Activated CD4-positive, CD25-positive, alpha-beta regulatory T cell treated with anti-CD3 and anti-CD28 coated beads, Interleukin-2, amount 50 U/mL, for 16 hours (primary cell): ENCODE measurements around the gene ANKLE1.
"Not testable (repeated sequence)": the region's sequence is repeated elsewhere in the genome, so short reads cannot be mapped to it uniquely, and the experiment has no call there.

Source experiments
- DNase-seq: peaks from one replicate; pipeline ENCODE4 v3.0.0-alpha.2; 2020; ENCODE audit warnings: low read depth, low spot score

ANKLE1 gene

DNA sequence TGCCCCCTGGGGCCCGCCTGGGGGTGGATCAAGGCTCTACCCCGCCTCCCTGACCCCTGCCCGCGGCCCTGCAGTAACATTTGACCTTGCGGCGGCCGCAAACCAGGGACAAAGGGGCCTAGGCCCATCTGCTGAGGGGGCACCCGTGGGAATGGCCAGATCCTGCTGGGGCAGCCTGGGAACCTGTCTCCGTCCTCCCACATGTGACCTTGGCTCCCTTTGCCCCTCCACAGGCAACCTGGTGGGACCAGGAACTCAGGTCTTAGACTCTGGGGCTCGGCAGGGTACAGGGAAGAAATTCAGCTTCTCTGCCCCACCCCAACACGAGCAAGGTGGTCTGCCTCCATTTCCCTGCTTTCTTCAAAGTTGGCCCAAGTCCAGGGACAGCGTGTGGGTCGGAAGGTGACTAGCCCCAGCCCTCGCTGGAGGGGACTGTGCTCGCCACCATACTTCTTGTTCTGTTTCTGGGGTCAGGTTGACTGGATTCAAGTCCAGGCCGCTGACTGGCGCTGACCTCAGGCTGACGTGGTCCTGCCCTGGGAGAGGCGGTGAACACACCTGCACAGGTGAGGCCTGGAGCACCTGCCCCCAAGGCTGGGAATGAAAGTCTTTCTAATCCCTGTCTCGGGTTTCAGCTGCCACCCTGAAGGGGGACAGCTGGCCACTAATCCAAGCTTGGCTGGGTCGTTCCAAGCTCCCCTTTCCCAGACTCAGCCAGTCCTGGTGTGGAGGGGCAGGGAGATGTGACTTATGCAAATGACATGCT lies 33.5 kb upstream of the ANKLE1 start:
- no peak for DNase-seq

DNA sequence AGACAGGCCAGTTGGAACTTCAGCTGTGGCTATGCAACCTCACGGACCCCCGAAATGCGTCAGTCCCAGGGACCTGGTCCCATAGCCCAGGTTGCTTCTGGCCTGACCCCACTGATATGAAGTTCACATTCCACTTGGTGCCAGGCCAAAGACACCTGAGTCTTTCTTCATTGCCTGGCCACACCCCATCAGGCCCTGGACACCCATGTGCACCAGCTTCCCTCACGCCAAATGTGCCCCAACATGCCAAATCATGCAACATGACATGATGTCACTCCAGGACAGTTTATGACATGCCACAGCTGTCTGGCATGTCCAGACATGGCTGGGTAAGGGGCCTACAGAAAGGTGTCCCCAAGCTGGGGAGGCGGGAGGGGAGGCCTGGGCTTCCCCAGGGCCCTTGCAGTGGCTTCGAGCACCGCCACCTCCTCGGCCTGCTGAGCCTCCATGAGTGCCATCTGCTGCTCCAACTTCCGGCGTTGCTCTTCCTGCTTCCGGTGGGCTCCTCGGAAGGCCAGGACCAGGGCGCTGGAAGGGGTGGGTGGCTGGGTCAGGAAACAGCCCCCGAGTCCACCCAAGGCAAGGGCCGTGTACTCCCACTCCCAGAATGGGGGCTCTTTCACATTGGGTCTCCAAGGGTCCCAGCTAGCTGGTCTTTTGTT lies 31.7 kb upstream of the ANKLE1 start:
- no peak for DNase-seq

DNA sequence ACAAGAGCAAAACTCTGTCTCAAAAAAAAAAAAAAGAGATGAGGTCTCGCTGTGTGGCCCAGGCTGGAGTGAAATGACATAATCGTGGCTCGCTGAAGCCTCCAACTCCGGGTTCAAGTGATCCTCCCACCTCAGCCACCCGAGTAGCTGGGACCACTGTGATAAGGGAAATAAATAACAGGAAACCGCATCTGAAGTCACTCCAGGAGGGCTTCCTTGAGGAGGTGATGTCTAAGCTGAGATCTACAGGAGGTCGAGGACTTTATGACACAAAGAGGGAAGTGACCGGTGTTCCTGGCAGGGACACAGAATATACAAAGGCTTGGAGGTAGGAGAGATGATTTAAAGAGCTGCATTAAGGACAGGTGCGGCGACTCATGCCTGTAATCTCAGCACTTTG lies 27.1 kb upstream of the ANKLE1 start:
- no peak for DNase-seq

DNA sequence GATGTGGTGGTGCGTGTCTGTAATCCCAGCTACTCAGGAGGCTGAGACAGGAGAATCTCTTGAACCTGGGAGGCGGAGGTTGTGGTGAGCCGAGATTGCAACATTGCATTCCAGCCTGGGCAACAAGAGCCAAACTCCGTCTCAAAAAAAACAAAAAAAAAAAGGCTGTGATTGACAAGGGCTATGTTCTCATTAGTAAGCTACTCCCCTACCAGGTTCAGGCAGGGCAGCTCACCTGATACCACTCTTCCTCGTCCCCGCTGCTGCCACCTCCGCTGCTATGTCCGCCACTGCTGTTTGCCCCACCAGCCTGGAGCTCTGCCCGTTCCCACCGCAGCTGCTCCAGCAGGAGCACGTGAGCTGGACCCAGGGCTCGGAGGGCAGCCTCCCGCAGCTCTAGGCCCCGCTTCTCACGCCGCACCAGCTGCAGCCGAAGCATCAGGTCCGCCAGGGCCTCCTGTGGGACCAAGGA lies 26.5 kb upstream of the ANKLE1 start:
- no peak for DNase-seq

DNA sequence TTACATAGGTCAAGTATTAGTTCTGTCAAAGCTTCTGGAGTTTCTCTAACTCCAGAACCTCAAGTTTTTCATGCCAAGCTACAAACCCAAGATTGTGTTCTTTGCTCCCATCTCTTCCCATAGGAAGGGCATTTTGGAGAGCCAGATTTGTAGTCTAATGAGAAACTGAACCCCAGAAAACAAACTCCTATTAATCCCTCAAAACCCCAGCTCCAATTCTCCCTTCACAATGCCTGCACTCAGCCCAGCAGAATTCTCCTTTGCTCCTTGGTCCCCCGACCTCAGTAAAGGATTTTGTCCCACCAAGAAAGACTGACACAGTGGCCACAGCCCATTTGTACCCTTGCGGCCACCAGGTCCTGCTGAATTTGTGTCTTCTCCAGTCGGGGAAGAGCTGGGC lies 25.6 kb upstream of the ANKLE1 start:
- DNase-seq = no peak

DNA sequence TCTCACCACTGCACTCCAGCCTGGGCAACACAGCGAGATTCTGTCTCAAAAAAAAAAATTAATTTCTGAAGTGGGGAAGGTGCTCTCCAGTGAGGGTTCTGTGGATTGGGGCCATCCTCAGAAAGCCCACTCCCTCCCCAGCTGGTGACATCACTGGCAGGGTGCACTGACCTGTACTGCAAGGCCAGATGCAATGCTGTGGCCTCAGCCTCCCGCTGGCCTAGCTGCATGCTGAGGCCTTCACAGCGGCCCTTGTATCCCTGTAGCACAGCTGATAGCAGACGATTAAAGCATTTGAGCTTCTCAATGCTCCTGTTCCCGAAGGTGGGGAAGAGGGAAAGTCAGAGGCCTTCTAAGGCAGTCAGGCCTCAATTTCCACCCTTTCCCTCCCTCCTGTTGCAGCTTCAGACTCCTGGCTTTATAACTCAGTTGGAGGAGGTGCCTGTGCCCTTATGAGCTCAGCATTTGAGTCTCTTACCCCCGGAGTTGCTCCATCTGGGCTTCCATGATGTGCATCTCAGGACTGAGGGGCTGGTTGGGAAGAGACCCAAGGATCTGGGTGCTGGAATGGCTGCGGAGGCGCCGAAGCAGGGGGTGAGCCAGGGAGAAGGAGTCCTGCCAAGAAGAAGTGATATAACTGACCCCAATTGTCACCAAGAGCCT lies 22.5 kb upstream of the ANKLE1 start:
- no peak for DNase-seq

DNA sequence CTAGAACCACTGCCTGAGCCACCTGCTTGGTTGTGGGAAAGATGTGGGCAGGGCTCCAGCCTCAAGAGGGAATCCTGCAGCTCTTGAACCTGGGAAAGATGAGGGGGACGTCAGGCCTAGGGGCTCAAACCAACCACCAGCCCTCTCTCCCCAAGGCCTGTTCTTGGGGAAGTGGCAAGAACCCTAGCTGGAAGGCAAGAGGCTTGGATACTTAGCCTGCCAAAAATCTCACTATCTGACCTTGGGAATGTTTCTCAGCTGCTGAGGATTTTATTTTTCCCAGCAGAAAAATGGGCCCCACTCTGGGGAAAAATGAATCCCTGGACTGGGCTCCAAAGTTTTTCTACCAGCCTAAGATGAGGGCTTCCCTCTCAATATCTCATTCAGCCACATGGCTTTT lies 21.8 kb upstream of the ANKLE1 start:
- no peak for DNase-seq

DNA sequence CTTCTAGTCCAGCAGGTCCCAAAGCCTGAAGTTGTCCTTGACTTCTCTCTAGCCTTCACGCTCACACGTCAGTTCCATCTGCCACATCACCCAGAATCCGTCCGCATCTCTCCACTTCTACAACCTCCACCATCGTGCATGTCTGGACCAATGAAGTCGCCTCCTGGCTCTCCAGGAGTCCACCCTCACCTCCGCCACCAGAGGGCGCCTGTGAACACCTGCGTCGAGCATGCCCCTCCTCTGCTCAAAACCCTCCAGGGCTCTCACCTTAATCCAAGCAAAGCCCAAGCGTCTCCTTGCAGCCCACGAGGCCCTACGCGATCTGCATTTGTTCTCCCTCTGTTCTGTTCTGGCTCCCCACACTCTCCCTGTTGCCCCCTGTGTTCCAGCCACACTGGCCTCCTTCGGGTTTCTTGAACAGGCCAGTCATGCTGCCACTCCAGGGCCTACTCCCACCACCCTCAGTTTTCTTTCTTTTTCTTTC lies 20.8 kb upstream of the ANKLE1 start:
- peak; percentile 85 for DNase-seq

DNA sequence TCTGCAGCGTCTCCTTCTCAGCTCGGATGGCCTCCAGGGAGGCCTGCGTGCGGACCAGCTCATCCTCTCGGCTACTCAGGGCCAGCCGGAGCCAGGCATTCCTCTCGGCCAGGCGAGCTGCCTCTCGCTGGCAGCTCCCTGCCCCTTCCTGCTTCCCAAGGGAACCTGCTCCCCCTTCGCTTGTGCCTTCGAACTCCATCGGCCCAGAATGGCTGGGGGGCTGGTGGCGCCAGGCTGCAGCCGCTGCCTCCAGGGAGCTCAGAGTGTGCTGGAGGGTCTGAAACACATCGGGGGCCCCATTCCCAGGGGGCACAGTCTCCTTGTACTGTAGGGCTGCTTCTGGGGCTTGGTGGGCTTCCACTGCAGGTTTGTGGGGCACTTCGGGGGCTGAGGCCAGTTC lies 19.1 kb upstream of the ANKLE1 start:
- DNase-seq = no peak

DNA sequence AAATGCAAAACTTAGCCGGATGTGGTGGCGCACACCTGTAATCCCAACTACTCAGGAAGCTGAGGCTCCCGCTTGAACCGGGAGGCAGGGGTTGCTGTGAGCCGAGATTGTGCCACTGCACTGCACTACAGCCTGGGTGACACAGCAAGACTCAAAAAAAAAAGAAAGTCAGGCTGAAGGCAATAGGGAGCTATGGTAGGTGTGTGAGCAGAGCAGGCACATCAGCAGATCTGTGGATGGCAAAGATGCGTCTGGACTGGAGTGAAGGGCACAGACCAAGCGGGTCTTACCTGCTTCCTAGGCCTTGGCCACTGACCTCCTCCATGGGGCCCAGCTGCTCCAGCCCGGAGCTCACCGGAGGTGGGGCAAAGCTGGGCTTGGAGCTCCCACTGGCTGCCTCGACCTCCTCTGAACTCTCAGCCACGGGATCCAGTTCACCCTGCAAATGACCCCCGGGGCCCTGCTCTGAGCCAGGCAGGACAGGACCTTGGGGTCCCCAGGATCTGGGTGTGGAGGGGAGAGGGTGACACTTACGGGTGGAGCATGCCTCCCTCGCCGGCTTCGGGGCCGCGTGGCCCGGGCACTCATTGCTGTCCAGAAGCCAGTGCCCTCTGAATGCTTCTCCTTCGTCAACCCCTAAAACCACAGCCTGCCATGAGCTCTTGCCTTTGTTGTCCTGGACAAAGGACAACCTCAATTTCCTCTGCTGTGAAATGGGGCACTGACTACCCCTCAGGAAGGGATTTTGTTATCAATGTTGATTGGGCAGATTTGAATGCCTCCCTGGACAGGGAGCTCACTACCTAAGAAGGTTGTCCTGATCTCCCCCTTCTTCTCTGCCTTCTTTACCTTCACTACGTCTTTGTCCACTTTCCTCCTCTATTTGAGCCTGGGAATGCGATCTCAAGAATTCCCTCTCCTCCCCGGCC lies 17.7 kb upstream of the ANKLE1 start:
- DNase-seq = no peak

DNA sequence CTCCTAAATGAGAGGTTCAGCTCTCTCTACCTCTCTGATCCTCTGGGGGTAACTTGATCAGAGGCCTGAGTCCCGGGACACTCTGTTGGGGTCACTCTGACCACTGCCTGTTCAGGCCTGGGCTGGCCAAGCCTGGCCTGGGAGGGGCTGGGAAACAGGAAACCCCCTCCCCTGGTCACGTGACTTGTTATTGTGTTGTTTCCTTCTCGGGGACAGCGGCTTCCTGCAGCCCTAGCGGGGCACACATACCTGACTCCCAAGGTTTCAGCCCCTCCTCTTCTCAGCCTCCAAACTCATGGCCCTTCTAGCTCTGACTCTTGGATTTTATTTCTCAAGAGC lies 17.1 kb upstream of the ANKLE1 start, which contains the start of gene USHBP1:
Gene USHBP1, minus strand, starts transcription at position 105 of the 339 bp plus-strand sequence. CDS start 446 bp downstream, outside the sequence.
- DNase-seq = no peak

DNA sequence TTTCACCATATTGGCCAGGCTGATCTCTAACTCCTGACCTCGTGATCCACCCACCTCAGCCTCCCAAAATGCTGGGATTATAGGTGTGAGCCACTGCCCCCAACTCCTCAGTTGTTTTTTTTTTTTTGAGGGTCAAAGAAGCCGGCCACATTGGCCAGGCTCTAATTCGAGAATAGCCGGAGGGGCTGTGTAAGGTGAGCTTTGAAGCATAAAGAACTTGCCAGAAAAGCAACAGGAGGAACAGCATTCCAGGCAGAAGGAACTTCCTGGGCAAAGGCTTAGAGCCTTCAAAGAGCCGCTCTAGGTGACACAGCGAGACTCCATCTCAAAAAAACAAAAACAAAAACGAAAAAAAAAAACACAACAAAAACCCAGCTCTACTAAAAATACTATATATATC lies 15.7 kb upstream of the ANKLE1 start:
- DNase-seq = no peak

DNA sequence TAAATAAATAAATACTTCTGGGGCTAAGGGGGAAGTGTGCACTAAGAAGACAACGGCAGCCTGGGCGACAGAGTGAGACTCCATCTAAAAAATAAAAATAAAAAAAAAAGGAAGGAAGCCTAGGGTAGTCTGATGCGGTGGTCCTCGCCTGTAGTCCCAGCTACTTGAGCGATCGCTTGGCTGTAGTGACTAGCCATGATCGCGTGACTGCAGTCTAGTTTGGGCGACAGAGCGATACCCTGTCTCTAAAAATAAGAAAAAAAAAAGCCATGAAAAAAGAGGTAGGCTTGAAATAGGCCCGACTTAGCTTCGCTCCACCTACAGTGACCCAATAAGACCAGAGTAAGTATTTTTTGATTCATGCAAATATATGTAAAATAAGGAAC lies 15.1 kb upstream of the ANKLE1 start:
- no peak for DNase-seq

DNA sequence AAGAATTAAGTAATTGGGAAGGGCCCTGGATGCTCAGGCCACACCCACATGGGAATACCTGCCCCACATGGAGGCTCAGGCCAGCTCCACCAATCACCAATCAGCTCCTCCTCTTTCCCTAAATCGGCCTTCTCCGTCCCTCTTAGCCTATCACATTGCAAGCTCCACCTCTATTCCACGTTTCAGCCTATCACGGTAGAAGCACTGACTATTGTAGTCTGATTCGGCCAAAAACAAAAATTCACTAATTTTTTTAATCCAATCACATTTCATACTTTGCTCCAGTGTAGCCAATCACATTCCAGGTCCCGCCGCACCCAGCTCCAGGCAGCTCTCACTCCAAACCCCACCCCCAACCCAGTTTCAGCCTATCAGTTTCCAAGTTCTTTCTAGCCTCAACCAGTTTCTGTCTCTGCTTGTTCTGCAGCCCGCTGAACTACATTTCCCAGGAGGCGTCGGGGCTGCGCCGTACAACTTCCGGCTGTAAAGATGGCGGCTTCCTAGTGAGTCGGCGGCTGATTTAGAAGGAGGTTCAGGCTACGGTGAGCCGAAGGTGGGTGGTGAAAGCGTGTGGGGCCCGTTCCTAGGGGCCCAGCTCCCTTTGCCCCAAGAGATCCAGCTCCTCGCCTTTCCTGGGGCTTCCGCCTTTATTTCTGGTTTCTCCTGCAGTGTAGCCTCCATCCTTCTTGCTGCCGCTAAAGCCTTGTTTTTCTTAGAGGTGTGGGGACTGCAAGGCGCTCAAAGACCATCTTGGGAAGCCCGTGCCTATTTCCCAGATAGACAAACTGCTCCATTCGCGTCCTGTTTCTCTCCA lies 14.5 kb upstream of the ANKLE1 start, which contains the start of gene BABAM1:
Gene BABAM1, plus strand, starts transcription at position 469 of the 814 bp plus-strand sequence. CDS start 1,364 bp downstream, outside the sequence.
- peak; percentile 95 for DNase-seq

DNA sequence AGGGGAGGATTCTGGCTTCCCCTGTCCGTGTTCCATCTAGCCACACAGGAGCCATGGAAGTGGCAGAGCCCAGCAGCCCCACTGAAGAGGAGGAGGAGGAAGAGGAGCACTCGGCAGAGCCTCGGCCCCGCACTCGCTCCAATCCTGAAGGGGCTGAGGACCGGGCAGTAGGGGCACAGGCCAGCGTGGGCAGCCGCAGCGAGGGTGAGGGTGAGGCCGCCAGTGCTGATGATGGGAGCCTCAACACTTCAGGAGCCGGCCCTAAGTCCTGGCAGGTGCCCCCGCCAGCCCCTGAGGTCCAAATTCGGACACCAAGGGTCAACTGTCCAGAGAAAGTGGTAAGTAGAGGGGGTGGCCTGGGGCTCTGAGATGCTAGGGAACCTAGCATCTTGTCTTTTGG lies 12.9 kb upstream of the ANKLE1 start:
- DNase-seq = no peak

DNA sequence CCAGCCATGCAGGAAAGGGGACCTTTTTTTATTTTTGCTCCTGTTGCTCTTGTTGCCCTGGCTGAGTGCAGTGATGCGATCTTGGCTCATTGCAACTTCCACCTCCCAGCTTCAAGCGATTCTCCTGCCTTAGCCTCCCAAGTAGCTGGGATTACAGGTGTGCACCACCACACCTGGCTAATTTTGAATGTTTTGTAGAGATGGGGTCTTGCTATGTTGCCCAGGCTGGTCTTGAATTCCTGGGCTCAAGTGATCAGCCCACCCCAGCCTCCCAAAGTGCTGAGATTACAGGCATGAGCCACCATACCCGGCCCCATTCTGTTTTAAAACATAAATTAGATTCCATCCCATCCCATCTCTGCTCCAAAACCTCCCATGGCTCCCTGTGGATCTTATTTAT lies 6.8 kb upstream of the ANKLE1 start:
- DNase-seq = not testable (repeated sequence)

DNA sequence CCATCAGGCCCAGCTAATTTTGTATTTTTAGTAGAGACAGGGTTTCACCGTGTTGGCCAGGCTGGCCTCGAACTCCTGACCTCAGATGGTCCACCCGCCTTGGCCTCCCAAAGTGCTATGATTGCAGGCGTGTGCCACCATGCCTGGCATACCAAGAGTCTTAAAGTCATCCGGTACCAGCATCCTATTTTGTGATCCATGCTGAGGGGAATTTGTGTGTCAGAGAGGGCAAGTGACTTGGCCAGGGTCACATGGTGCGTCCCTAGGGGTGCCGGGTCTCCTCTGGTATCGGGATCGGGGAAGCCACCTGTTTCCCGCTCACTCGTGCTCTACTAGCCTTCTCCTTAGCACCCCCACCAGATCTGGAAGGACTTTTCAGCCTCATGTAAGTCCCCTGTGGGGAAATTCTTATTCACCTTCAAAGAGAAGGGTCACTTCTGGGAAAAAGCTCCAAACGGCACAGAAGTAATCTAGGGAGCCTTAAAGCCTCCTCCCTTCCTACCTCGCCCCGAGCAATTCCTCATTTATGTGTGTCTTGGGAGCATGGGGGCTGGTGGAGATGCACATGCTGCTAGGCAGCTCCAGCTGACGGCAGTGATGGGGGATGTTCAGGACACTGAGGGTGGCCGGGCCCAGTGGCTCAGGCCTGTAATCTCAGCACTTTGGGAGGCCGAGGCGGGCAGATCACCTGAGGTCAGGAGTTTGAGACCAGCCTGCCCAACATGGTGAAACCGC lies 6.1 kb upstream of the ANKLE1 start:
- no peak for DNase-seq

DNA sequence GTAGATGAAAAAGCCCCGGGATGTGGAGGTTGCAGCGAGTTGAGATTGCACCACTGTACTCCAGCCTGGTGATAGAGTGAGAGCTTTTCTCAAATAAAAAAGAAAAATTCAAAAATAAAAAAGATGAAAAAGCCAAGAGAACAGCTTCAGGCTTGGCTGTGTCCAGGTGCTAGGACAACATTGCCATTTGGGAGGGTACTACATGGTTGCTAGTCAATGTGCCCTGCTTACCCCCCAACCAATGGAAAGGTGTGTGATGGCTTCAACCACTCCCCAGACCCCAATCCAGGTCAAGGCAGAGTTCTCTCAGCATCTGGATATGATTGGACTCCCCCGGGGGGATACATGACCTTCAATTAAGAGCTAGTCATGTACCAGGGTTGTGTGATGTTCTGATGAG lies 2.3 kb upstream of the ANKLE1 start:
- no peak for DNase-seq

DNA sequence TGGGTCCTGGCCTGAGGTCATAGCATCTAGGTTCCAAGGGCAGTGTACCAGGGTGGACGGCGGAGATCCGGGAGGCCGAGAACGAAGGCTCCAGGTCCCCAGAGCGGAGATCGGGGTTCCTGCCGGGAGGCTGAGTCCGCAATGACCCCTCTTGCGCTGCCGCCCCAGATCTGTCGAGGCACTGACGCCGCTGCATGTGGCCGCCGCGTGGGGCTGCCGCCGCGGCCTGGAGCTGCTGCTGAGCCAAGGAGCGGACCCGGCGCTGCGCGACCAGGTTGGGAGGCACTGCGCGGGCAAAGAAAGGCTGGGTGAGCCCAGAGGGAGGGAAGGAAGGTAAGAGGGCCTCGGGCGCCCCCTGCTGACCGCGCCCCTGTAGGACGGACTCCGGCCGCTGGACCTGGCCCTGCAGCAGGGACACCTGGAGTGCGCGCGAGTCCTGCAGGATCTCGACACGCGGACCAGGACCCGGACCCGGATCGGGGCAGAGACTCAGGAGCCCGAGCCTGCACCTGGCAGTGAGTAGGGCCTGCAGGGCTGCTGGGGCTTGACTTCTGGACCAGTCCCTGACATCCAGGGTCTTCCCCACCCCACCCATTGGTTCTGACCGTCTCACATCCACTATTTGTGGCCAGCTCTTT lies 906 bp downstream of the ANKLE1 start:
- DNase-seq = peak; percentile 42
